DND-41 (cell line): ENCODE data around the gene LAT.

Source experiments
- EZH2 ChIP-seq: IDR thresholded peaks from 3 replicates; pipeline ENCODE4 v1.6.1; 2012; ENCODE audit warnings: borderline replicate concordance, low read depth, mild to moderate bottlenecking, moderate library complexity, low read length, inconsistent platforms; ENCODE audit not compliant: severe bottlenecking
- TF ChIP-seq, protein P1 (sequence below): IDR thresholded peaks from 2 replicates; pipeline ENCODE4 v1.5.1; 2012; ENCODE audit warnings: borderline replicate concordance, low read length, moderate library complexity, mild to moderate bottlenecking; ENCODE audit not compliant: poor library complexity, severe bottlenecking; ENCODE audit errors: extremely low read depth

DNA sequence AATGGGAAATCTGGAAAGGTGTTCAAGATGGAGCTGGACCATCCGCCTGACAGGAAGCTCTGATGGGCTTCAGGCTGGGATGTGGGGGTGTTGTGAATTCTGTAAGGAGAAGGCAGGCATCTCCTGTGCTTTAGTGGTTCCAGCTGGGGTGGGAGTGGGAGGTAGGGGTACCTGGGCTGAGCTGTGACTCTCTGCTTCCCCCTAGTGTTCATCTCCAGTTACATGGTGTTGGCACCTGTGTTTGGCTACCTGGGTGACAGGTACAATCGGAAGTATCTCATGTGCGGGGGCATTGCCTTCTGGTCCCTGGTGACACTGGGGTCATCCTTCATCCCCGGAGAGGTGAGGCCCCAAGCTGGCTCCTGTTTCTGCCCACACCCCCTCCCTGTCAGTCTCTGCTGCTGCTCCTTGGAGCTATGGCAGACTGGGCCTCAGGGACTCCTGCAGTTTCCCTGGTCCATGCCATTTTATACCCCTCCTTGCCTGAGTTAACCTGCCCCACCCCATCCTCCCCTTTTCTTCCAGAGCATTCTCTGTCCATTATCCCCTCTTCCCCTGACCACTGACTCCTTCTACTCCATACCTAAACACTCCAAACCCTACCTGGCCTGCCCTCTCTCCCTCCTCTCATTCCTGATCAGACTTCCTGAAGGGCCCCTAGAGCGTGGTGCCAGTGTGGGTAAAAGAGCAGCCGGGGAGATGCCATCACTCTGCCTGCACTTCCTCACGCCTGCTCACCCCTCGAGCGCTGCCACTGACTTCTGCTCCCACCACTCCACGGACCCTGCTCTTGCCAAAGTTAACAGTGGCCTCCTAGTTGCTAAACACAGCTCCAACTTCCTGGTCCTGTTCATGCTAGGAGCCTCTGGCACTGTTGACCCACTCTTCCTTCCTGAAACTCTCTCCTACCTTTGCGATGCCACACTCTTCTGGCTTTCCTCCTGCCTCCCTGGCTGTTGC lies 6.9 kb upstream of the LAT start:
- TF ChIP-seq, protein P1, sequence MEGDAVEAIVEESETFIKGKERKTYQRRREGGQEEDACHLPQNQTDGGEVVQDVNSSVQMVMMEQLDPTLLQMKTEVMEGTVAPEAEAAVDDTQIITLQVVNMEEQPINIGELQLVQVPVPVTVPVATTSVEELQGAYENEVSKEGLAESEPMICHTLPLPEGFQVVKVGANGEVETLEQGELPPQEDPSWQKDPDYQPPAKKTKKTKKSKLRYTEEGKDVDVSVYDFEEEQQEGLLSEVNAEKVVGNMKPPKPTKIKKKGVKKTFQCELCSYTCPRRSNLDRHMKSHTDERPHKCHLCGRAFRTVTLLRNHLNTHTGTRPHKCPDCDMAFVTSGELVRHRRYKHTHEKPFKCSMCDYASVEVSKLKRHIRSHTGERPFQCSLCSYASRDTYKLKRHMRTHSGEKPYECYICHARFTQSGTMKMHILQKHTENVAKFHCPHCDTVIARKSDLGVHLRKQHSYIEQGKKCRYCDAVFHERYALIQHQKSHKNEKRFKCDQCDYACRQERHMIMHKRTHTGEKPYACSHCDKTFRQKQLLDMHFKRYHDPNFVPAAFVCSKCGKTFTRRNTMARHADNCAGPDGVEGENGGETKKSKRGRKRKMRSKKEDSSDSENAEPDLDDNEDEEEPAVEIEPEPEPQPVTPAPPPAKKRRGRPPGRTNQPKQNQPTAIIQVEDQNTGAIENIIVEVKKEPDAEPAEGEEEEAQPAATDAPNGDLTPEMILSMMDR = peak; percentile 55
- no peak for TF ChIP-seq EZH2
